Lower leg skin (tissue), 3 donors: Measurements from ENCODE around the gene ACKR3.

ENCODE experiments used
- POLR2A ChIP-seq, 2 donors: fragments of 450-650 bp; IDR thresholded peaks; one replicate each; pipeline ENCODE4 v1.6.1; 2016 to 2017; ENCODE audit warnings: antibody characterized with exemption in 2 of 2, mild to moderate bottlenecking in 1 of 2, moderate library complexity in 1 of 2
- TF ChIP-seq, protein P1 (sequence below), 3 donors: fragments of 450-650 bp; IDR thresholded peaks; one replicate each; pipeline ENCODE4 v1.5.1; 2016; ENCODE audit warnings: antibody characterized with exemption in 3 of 3, mild to moderate bottlenecking in 3 of 3, moderate library complexity in 2 of 3

DNA sequence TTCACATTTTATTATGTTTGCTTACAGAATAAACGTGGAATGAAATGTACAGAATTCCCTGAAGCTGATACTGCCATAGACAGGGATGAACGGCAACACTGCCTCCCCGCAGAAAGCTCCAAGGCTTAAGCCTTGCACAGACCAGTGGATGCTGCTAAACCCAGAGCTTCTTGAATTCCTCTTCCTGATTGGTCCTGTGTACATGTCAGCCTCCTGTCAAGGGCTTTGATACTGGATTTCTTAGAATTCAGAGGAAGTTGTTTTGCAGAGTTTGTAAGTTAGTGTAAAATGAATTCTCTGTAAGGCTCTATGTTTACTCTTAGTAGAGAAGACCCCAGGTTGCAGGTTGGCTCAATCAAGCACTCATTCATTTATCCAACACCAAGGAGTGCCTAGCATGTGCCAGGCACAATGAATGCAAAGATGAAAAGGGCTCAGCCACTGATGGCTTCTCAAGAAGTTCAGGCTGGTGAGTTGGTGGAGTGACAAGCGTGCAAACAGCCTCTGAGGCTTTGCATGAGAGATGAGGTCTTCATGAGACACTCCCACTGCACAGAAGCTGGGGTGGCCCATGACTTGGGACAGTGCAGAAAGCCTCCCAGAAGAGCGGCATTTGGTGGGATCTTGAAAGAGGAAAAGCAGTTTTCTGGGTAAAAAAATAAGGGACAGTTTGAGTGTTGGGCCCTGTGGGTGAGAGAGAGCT lies 50.4 kb downstream of the ACKR3 start:
- TF ChIP-seq, protein P1, sequence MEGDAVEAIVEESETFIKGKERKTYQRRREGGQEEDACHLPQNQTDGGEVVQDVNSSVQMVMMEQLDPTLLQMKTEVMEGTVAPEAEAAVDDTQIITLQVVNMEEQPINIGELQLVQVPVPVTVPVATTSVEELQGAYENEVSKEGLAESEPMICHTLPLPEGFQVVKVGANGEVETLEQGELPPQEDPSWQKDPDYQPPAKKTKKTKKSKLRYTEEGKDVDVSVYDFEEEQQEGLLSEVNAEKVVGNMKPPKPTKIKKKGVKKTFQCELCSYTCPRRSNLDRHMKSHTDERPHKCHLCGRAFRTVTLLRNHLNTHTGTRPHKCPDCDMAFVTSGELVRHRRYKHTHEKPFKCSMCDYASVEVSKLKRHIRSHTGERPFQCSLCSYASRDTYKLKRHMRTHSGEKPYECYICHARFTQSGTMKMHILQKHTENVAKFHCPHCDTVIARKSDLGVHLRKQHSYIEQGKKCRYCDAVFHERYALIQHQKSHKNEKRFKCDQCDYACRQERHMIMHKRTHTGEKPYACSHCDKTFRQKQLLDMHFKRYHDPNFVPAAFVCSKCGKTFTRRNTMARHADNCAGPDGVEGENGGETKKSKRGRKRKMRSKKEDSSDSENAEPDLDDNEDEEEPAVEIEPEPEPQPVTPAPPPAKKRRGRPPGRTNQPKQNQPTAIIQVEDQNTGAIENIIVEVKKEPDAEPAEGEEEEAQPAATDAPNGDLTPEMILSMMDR (IDR thresholded peaks at IDR 0.05): no peak
- TF ChIP-seq POLR2A (IDR thresholded peaks at IDR 0.05): no peak
